OCI-M2 (cell line): ENCODE measurements around the gene LGALSL.

Experiments used
- DNase-seq: peaks from one replicate; lab custom pipeline; 2025; ENCODE audit not compliant: unreplicated experiment; lab: John Stamatoyannopoulos, UW

Gene LGALSL

GRCh38 chr2:64492272-64492671, 38.3 kb downstream of the LGALSL start:
- DNase-seq, result no peak

- no peak for DNase-seq
These were observed 38.9 kb downstream of the LGALSL start for GRCh38 chr2:64492821-64493220.

DNA sequence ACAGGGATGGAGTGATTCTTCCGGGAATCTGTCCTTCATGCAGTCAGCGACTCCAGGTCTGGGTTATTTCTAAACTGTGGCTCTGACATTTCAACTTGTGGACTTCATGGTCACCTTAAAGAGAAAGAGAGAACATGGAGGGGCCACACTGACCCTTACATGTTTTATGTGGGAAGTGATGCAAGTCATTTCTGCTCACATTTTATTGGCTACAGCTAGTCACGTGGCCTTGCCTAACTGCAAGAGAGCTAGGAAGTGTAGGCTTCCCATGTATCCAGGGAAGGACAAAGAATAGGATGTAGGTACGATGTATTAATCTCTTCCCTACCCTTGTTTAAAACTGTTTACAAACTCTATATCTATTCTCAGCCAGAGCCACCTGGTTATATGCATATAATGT, 39.8 kb downstream of the LGALSL start:
- no peak for DNase-seq

GRCh38 chr2:64498438-64498837, 44.5 kb downstream of the LGALSL start:
- no peak for DNase-seq

GRCh38 chr2:64500549-64500948, 46.6 kb downstream of the LGALSL start:
- no peak for DNase-seq

DNA sequence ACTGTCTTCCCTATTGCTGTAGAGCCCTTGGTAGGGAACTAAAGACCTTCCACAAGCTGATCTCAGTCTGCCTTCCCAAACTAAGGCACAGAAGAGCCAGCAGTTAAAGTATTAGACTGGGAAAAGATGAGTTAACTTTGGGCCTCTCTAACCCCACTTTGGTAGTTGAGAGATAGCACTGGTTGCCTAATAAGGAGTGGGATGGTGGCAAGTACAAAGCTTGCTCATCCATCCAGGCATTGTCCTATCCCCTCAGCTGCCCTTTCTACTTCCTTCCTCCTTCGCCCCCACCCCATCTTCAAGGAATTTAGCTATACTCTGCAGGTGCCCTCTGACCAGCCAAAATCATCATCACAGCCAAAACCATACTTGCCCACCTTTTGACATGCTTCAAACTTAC, 48.0 kb downstream of the LGALSL start:
- DNase-seq, result no peak

DNA sequence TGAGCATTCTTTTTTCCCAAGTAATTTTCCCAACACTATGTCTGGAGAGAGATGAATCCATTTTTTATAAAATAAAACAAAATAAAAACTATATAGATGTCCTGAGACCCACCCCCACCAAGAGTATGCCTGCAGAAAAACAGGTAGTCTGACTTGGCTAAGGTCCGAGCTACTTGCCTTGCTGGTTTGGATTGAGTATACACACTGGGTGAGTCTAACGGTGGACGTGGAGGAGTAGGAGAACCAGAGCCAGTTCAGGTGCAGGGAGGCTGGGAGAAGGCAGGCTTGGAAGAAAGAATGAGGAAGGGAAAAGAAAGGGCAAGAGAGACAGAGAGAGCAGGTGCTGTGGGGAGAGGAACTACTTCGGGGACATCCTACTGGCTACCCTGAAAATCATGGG, 48.9 kb downstream of the LGALSL start:
- DNase-seq, result no peak

- DNase-seq, result no peak
These were observed 51.1 kb downstream of the LGALSL start for GRCh38 chr2:64504774-64505720.

DNA sequence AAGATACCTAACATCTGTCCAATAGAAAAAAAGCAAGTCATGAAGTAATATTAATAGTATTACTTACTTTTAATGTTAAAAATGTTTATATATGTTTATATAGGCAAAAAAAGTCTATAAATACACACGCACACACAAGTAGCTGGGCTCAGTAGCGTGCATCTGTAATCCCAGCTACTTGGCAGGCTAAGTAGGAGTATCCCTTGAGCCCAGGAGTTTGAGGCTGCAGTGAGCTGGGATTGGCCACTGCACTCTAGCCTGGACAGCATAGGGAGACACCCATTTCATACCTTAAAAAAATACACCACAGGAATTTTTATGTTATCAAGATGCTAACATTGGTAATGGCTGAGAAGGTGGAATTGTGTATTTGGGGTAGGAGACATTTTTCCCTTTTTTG, 52.7 kb downstream of the LGALSL start:
- DNase-seq, result no peak
